HK-2 (cell line): ENCODE results near the gene DOCK11.
"Not testable (repeated sequence)": the region's sequence is repeated elsewhere in the genome, so short reads cannot be mapped to it uniquely, and the experiment has no call there.

ENCODE experiments used
- DNase-seq: peaks from one replicate; pipeline ENCODE4 v3.0.0-alpha.2; 2018; ENCODE audit not compliant: unreplicated experiment

The DOCK11 gene

GRCh38 chrX:118694638-118695037 lies 199.0 kb downstream of the DOCK11 start:
- no peak for DNase-seq

- DNase-seq, result no peak
Measured at GRCh38 chrX:118698516-118699170, 203.0 kb downstream of the DOCK11 start.

- DNase-seq, result no peak
Measured at GRCh38 chrX:118702741-118703140, 207.1 kb downstream of the DOCK11 start.

- no peak for DNase-seq
Measured at GRCh38 chrX:118706681-118707080, 211.1 kb downstream of the DOCK11 start.

GRCh38 chrX:118714521-118714920 lies 218.9 kb downstream of the DOCK11 start:
- no peak for DNase-seq

GRCh38 chrX:118715917-118716316 lies 220.3 kb downstream of the DOCK11 start:
- not testable (repeated sequence) for DNase-seq

GRCh38 chrX:118716833-118717232 lies 221.2 kb downstream of the DOCK11 start:
- DNase-seq, result not testable (repeated sequence)

- no peak for DNase-seq
Measured at GRCh38 chrX:118717678-118718391, 222.2 kb downstream of the DOCK11 start.

- DNase-seq, result no peak
Measured at GRCh38 chrX:118718737-118719136, 223.1 kb downstream of the DOCK11 start.

- DNase-seq, result no peak
Measured at GRCh38 chrX:118720058-118720707, 224.6 kb downstream of the DOCK11 start.

GRCh38 chrX:118723376-118723775 lies 227.8 kb downstream of the DOCK11 start:
- DNase-seq, result no peak

GRCh38 chrX:118724365-118724764 lies 228.8 kb downstream of the DOCK11 start:
- DNase-seq, result no peak

GRCh38 chrX:118724775-118725174 lies 229.2 kb downstream of the DOCK11 start:
- no peak for DNase-seq

GRCh38 chrX:118726396-118726795 lies 230.8 kb downstream of the DOCK11 start:
- DNase-seq, result no peak

- peak; percentile 80 for DNase-seq
Measured at GRCh38 chrX:118726887-118727685, 231.5 kb downstream of the DOCK11 start, which contains the start of gene IL13RA1. TSS of gene IL13RA1 (plus strand) at chrX:118727606. CDS start at chrX:118727639, 33 bp downstream.

GRCh38 chrX:118727686-118728339 lies 232.2 kb downstream of the DOCK11 start:
- peak; percentile 44 for DNase-seq

- DNase-seq, result no peak
Measured at GRCh38 chrX:118729042-118729652, 233.5 kb downstream of the DOCK11 start.

- DNase-seq, result no peak
Measured at GRCh38 chrX:118730500-118731247, 235.1 kb downstream of the DOCK11 start.

- not testable (repeated sequence) for DNase-seq
Measured at GRCh38 chrX:118732551-118732950, 236.9 kb downstream of the DOCK11 start.

GRCh38 chrX:118734909-118735308 lies 239.3 kb downstream of the DOCK11 start:
- no peak for DNase-seq
